Loucy (cell line): ENCODE measurements around the gene LTBR.

Experiments
- H2AFZ ChIP-seq: fragments of 200-600 bp; sonication (generic); 2 replicates; pipeline ENCODE4 v1.6.0; 2016; ENCODE audit warnings: antibody characterized with exemption, mild to moderate bottlenecking, low read length, moderate library complexity
- H3F3A ChIP-seq: fragments of 200-600 bp; 2 replicates; pipeline ENCODE4 v1.6.0; 2016; ENCODE audit warnings: antibody characterized with exemption, low read depth, mild to moderate bottlenecking
- H3K27me3 ChIP-seq: fragments of 200-600 bp; sonication (generic); 2 replicates; pipeline ENCODE4 v1.6.1; 2014; ENCODE audit warnings: low read length, mild to moderate bottlenecking; ENCODE audit not compliant: insufficient read depth, poor library complexity, severe bottlenecking
- H3K36me3 ChIP-seq: fragments of 200-600 bp; sonication (generic); 2 replicates; pipeline ENCODE4 v1.6.1; 2016; ENCODE audit warnings: low read length; ENCODE audit not compliant: insufficient read depth
- H3K4me1 ChIP-seq: fragments of 200-600 bp; sonication (generic); 2 replicates; pipeline ENCODE4 v1.5.1; 2014; ENCODE audit warnings: low read length, mild to moderate bottlenecking; ENCODE audit not compliant: insufficient read depth, poor library complexity, severe bottlenecking
- H3K4me2 ChIP-seq: fragments of 200-600 bp; sonication (generic); 2 replicates; pipeline ENCODE4 v1.6.0; 2014; ENCODE audit warnings: antibody characterized with exemption, low read length, low read depth, mild to moderate bottlenecking; ENCODE audit not compliant: poor library complexity, severe bottlenecking
- H3K4me3 ChIP-seq: fragments of 200-600 bp; sonication (generic); 2 replicates; pipeline ENCODE4 v1.5.1; 2014; ENCODE audit warnings: low read length, mild to moderate bottlenecking, mixed read lengths; ENCODE audit not compliant: poor library complexity, severe bottlenecking
- H3K79me2 ChIP-seq: fragments of 200-600 bp; sonication (generic); 2 replicates; pipeline ENCODE4 v1.6.1; 2014; ENCODE audit warnings: low read length; ENCODE audit not compliant: insufficient read depth
- H3K9ac ChIP-seq: fragments of 200-600 bp; sonication (generic); 2 replicates; pipeline ENCODE4 v1.6.0; 2014; ENCODE audit warnings: mild to moderate bottlenecking, low read depth, low read length, moderate library complexity; ENCODE audit not compliant: poor library complexity, severe bottlenecking
- H3K9me2 ChIP-seq: fragments of 200-600 bp; sonication (generic); replicated peaks from 2 replicates; pipeline ENCODE4 v1.6.1; 2016; ENCODE audit warnings: low read depth, low read length, mixed read lengths
- H3K9me3 ChIP-seq: fragments of 200-600 bp; sonication (generic); 2 replicates; pipeline ENCODE4 v1.6.1; 2014; ENCODE audit warnings: mild to moderate bottlenecking, antibody characterized with exemption, low read length, low read depth; ENCODE audit not compliant: insufficient read depth
- H4K20me1 ChIP-seq: fragments of 200-600 bp; sonication (generic); 2 replicates; pipeline ENCODE4 v1.6.0; 2014; ENCODE audit warnings: antibody characterized with exemption, low read length, mild to moderate bottlenecking; ENCODE audit not compliant: insufficient read depth, poor library complexity, severe bottlenecking
- EZH2phosphoT487 ChIP-seq: fragments of 200-600 bp; IDR thresholded peaks from 2 replicates; pipeline ENCODE4 v1.6.1; 2018; ENCODE audit warnings: antibody characterized with exemption, mild to moderate bottlenecking, moderate library complexity, borderline replicate concordance
- TF ChIP-seq, protein P1 (sequence below): fragments of 200-600 bp; sonication (generic); conservative IDR thresholded peaks from 2 replicates; pipeline ENCODE4 v1.5.1; 2014; ENCODE audit warnings: mild to moderate bottlenecking, antibody characterized with exemption, low read length

LTBR gene

GRCh38 chr12:6355491-6356373 lies 28.2 kb upstream of the LTBR start:
- H3F3A ChIP-seq: no peaks in the 10 kb centered on the region
- no peaks in the 10 kb centered on the region for H3K27me3 ChIP-seq
- TF ChIP-seq, protein P1, sequence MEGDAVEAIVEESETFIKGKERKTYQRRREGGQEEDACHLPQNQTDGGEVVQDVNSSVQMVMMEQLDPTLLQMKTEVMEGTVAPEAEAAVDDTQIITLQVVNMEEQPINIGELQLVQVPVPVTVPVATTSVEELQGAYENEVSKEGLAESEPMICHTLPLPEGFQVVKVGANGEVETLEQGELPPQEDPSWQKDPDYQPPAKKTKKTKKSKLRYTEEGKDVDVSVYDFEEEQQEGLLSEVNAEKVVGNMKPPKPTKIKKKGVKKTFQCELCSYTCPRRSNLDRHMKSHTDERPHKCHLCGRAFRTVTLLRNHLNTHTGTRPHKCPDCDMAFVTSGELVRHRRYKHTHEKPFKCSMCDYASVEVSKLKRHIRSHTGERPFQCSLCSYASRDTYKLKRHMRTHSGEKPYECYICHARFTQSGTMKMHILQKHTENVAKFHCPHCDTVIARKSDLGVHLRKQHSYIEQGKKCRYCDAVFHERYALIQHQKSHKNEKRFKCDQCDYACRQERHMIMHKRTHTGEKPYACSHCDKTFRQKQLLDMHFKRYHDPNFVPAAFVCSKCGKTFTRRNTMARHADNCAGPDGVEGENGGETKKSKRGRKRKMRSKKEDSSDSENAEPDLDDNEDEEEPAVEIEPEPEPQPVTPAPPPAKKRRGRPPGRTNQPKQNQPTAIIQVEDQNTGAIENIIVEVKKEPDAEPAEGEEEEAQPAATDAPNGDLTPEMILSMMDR: peak; percentile 30; the same call in 1 of the 2 replicates
- no peak for TF ChIP-seq EZH2phosphoT487
- no peak overlapping the region for H3K4me2 ChIP-seq
- no peak overlapping the region for H3K9ac ChIP-seq
- H3K9me2 ChIP-seq: no peaks in the 10 kb centered on the region
- H3K79me2 ChIP-seq: no peaks in the 10 kb centered on the region
- H3K4me1 ChIP-seq: peaks cover 8% of the 10 kb centered on the region
- no peaks in the 10 kb centered on the region for H3K9me3 ChIP-seq
- H4K20me1 ChIP-seq: no peaks in the 10 kb centered on the region
- no peak overlapping the region for H2AFZ ChIP-seq
- H3K36me3 ChIP-seq: no peaks in the 10 kb centered on the region
- H3K4me3 ChIP-seq: no peak overlapping the region

DNA sequence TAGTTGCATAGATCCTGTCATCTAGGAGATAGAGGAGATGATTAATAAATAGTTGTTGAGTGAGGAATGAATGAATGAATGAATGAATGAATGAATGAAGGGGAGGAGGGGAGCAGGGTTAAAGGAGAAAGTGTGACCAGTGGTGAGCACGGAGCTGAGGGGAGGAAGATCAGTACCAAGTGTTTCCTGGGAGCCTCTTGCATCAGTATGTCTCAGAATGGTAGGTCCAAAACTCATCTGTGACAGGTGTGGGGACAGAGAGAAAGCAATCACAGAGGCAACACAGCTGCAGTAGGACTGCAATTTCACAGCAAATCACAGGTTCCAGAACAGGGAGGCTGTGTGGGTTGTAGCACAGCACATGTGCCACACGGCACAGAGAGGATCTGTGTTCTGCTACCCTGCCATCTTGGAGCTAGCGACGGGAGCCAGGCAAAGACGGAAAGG lies 27.6 kb upstream of the LTBR start:
- Histone ChIP-seq H3K36me3 (no peaks in the 10 kb centered on the region), H3K4me1 (peaks cover 8% of the 10 kb centered on the region), H3K4me2 (no peak overlapping the region), H4K20me1 (no peaks in the 10 kb centered on the region), H2AFZ (no peak overlapping the region), H3F3A (no peaks in the 10 kb centered on the region), H3K27me3 (no peaks in the 10 kb centered on the region), H3K79me2 (no peaks in the 10 kb centered on the region), H3K9ac (no peak overlapping the region), H3K9me2 (no peaks in the 10 kb centered on the region), H3K9me3 (no peaks in the 10 kb centered on the region), H3K4me3 (no peak overlapping the region)
- no peak for TF ChIP-seq EZH2phosphoT487
- TF ChIP-seq, protein P1: no peak

- Histone ChIP-seq H3K9me3 (no peaks in the 10 kb centered on the region), H3K9me2 (no peaks in the 10 kb centered on the region), H2AFZ (no peak overlapping the region), H4K20me1 (no peaks in the 10 kb centered on the region), H3K79me2 (no peaks in the 10 kb centered on the region), H3K27me3 (no peaks in the 10 kb centered on the region), H3K4me1 (no peaks in the 10 kb centered on the region), H3F3A (no peaks in the 10 kb centered on the region), H3K4me2 (no peak overlapping the region), H3K9ac (no peak overlapping the region), H3K4me3 (no peak overlapping the region), H3K36me3 (no peaks in the 10 kb centered on the region)
- TF ChIP-seq, protein P1: no peak
- TF ChIP-seq EZH2phosphoT487: no peak
Measured at GRCh38 chr12:6358881-6359280, 25.1 kb upstream of the LTBR start.
